ENCODE measurements around the gene B4GAT1.
"Not testable (repeated sequence)": the region's sequence is repeated elsewhere in the genome, so short reads cannot be mapped to it uniquely, and the experiment has no call there.

The B4GAT1 gene

GRCh38 chr11:66347425-66348276, at the start of gene B4GAT1:
Gene B4GAT1, minus strand, starts transcription at chr11:66347629. Its CDS starts 84 bp downstream, at chr11:66347545.
- peak; percentile 91 for FAIRE-seq

GRCh38 chr11:66393954-66394353, 46.5 kb upstream of the B4GAT1 start:
- DNase-seq (ENCODE audit: low spot score) (no peak), FAIRE-seq (no peak)

More at GRCh38 chr11:66347425-66348276, at the start of gene B4GAT1:
- peak; percentile 74 for DNase-seq (ENCODE audit: low spot score)

GRCh38 chr11:66391322-66391721, 43.9 kb upstream of the B4GAT1 start:
- no peak for FAIRE-seq
- DNase-seq (ENCODE audit: low spot score) = no peak

GRCh38 chr11:66388780-66389386, 41.5 kb upstream of the B4GAT1 start:
- FAIRE-seq = no peak
- peak; percentile 55 for DNase-seq (ENCODE audit: low spot score)

- FAIRE-seq (no peak), DNase-seq (ENCODE audit: low spot score) (peak; percentile 71)
Measured at GRCh38 chr11:66386171-66387069, 39.0 kb upstream of the B4GAT1 start.

- DNase-seq (ENCODE audit: low spot score); FAIRE-seq: not testable (repeated sequence)
Measured at GRCh38 chr11:66384316-66384715, 36.9 kb upstream of the B4GAT1 start.

- peak; percentile 68 for FAIRE-seq
- not testable (repeated sequence) for DNase-seq (ENCODE audit: low spot score)
Measured at GRCh38 chr11:66380264-66380663, 32.8 kb upstream of the B4GAT1 start.

- not testable (repeated sequence) for FAIRE-seq; DNase-seq (ENCODE audit: low spot score)
Measured at GRCh38 chr11:66373690-66374287, 26.4 kb upstream of the B4GAT1 start.

GRCh38 chr11:66373265-66373664, 25.8 kb upstream of the B4GAT1 start:
- DNase-seq (ENCODE audit: low spot score) = no peak

GRCh38 chr11:66371627-66372415, 24.4 kb upstream of the B4GAT1 start, which contains the start of gene SLC29A2:
Gene SLC29A2, minus strand, starts transcription at chr11:66371760. Its CDS starts 169 bp downstream, at chr11:66371591.
- FAIRE-seq (no peak), DNase-seq (ENCODE audit: low spot score) (peak; percentile 92)

More at GRCh38 chr11:66373265-66373664, 25.8 kb upstream of the B4GAT1 start:
- no peak for FAIRE-seq

- no peak for FAIRE-seq
- DNase-seq (ENCODE audit: low spot score) = no peak
Measured at GRCh38 chr11:66369073-66369894, 21.9 kb upstream of the B4GAT1 start.

GRCh38 chr11:66368484-66368883, 21.1 kb upstream of the B4GAT1 start:
- no peak for DNase-seq (ENCODE audit: low spot score)
- no peak for FAIRE-seq

GRCh38 chr11:66367561-66368312, 20.3 kb upstream of the B4GAT1 start:
- FAIRE-seq (no peak), DNase-seq (ENCODE audit: low spot score) (no peak)

GRCh38 chr11:66366844-66367477, 19.5 kb upstream of the B4GAT1 start:
- no peak for FAIRE-seq
- no peak for DNase-seq (ENCODE audit: low spot score)

- DNase-seq (ENCODE audit: low spot score) (no peak), FAIRE-seq (no peak)
Measured at GRCh38 chr11:66365711-66366619, 18.5 kb upstream of the B4GAT1 start.

- DNase-seq (ENCODE audit: low spot score) (no peak), FAIRE-seq (no peak)
Measured at GRCh38 chr11:66365166-66365565, 17.7 kb upstream of the B4GAT1 start.
